HG03558 (cell line): ENCODE data around the gene PAPOLB.

Experiments
- ATAC-seq: cut with Tn5 transposase; IDR thresholded peaks from one replicate; pipeline ENCODE4 v1.9.1; 2021; ENCODE audit warnings: moderate number of reproducible peaks; ENCODE audit not compliant: unreplicated experiment; ENCODE audit errors: extremely low read depth

Gene PAPOLB

GRCh38 chr7:4842319-4843064, 19.3 kb downstream of the PAPOLB start:
- no peak for ATAC-seq

GRCh38 chr7:4841836-4842235, 20.0 kb downstream of the PAPOLB start:
- ATAC-seq: no peak

- ATAC-seq: no peak
Measured at GRCh38 chr7:4841007-4841784, 20.6 kb downstream of the PAPOLB start.

GRCh38 chr7:4840079-4840501, 21.7 kb downstream of the PAPOLB start:
- ATAC-seq: no peak

GRCh38 chr7:4838626-4839334, 23.1 kb downstream of the PAPOLB start:
- ATAC-seq: no peak

GRCh38 chr7:4837803-4838625, 23.8 kb downstream of the PAPOLB start:
- ATAC-seq: no peak

- ATAC-seq: no peak
Measured at GRCh38 chr7:4837041-4837802, 24.6 kb downstream of the PAPOLB start.

GRCh38 chr7:4836206-4836661, 25.6 kb downstream of the PAPOLB start:
- ATAC-seq: no peak

- ATAC-seq: no peak
Measured at GRCh38 chr7:4835398-4836205, 26.2 kb downstream of the PAPOLB start.

GRCh38 chr7:4834601-4835397, 27.0 kb downstream of the PAPOLB start:
- no peak for ATAC-seq

- no peak for ATAC-seq
Measured at GRCh38 chr7:4833691-4834600, 27.9 kb downstream of the PAPOLB start.

GRCh38 chr7:4833176-4833575, 28.7 kb downstream of the PAPOLB start:
- ATAC-seq: no peak

- no peak for ATAC-seq
Measured at GRCh38 chr7:4832711-4833110, 29.1 kb downstream of the PAPOLB start.

- ATAC-seq: no peak
Measured at GRCh38 chr7:4831723-4832495, 29.9 kb downstream of the PAPOLB start.

GRCh38 chr7:4830176-4830575, 31.7 kb downstream of the PAPOLB start:
- ATAC-seq: no peak
